GM11168 (cell line): ENCODE data around the gene PLXNA4.

Experiments used
- in situ Hi-C: fragments of 300-500 bp; cut with MboI; formaldehyde crosslinking; loops from one replicate; pipeline ENCODE4 v1.12.0; 2022; ENCODE audit warnings: low sequenced_read_pairs; ENCODE audit not compliant: unreplicated experiment

PLXNA4 gene

DNA sequence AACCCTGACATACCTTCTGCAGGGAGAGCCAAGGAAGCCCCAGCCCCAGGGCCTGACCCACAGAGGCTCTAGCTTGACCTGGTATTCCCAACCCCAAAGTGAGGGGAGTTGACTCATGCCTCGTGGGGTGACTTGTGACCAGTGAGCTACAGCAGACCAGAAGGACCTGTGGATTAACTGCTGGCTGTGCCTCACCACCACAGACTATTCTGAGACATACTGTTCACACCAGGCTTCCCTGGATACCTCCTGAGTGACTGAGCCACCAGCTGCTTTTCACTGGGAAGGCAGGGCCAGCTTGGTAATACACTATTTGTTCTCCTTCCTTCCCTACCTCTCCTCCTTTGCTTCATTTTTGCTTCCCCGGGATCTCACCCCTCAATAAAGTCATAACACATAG is 7.3 kb downstream of the PLXNA4 start:
- in situ Hi-C loops: no loop called here

- in situ Hi-C loops: no loop called here
These were observed 10.4 kb downstream of the PLXNA4 start for GRCh38 chr7:132565885-132566284.

DNA sequence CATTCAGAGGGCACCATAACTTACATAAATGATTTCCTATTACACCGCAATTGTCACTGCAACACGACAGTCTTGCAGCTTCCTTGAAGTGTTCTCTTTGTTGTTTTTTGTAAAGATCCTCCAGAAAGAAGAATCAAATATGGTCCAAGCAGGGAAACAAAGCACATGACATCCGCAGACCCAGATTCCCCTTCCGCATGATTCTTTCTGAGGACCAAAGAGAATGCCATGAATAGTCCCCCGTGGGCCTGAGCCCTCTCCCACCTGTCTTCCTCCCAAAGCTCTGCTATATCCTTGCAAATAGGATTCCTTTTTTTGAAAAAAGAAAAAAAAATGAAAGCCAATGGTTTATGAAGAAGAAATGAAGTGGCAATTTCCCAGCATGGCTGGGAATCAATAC is 10.8 kb downstream of the PLXNA4 start:
- in situ Hi-C loops: no loop called here

GRCh38 chr7:132564849-132565248 is 11.4 kb downstream of the PLXNA4 start:
- in situ Hi-C loops: no loop called here

DNA sequence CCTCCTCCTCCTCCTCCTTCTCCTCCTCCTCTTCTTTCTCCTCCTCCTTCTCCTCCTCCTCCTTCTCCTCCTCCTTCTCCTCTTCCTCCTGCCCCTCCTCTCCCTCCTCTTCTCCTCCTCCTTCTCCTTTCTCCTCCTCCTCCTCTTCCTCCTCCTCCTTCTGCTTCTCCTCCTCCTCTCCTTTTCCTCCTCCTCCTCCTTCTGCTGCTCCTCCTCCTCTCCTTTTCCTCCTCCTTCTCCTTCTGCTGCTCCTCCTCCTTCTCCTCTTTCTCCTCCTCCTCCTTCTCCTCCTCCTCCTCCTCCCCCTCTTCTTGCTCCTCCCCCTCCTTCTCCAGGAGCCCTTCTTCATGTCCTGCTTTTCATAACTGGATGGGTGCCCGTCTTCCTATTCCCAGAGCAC is 12.2 kb downstream of the PLXNA4 start:
- in situ Hi-C loops: no loop called here

GRCh38 chr7:132562690-132563089 is 13.6 kb downstream of the PLXNA4 start:
- in situ Hi-C loops: no loop called here

GRCh38 chr7:132561763-132562162 is 14.5 kb downstream of the PLXNA4 start:
- in situ Hi-C loops: no loop called here

DNA sequence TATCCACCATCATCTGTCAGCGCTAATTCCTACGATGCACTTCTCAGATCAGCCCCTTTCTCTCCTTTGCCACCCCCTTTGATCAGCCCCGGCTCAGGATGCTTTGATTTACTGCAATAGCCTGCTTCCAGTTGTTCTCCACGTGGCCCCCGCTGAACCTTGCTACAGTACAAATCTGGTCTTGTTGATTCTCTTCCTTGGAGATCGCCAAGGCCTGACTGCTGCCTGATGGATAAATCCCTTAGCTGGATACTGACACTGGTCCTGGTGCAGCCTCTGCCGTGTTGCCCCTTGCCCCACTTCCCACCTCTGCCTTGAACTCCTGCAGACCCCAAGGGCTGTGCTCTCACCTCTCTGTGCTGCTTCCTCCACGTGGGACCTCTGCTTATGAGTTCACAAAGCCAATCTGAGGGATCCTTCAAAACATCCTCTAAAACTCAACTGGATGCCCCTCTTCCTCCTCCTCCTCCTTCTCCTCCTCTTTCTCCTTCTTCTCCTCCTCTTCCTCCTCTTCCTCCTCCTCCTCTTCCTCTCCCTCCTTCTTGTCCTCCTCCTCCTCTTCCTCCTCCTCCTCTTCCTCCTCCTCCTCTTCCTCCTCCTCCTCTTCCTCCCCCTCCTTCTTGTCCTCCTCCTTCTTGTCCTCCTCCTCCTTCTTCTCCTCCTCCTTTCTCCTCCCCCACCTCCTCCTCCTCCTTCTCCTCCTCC is 15.3 kb downstream of the PLXNA4 start:
- in situ Hi-C loops: no loop called here

- in situ Hi-C loops: no loop called here
These were observed 16.2 kb downstream of the PLXNA4 start for GRCh38 chr7:132560105-132560504.

DNA sequence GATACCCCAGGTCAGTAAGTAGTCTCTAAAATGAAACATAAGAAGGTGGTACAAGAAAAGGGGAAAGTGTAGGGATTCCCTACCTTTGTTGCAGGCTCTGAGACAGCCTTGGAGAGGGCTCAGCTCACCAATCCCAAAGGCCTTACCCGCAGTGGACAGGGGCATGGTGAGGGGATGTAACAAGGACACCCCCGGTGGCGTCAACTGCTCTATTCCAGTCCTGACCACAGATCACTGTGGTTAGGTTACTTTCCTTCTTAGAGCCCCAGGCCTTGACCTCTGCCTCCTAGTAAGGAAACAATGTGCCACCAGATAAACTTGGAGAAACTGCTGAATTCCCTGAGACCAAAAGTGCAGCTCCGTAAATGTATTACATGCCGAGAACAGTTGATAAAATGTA is 17.5 kb downstream of the PLXNA4 start:
- in situ Hi-C loops: no loop called here

GRCh38 chr7:132557489-132558044 is 18.7 kb downstream of the PLXNA4 start:
- in situ Hi-C loops: no loop called here

- in situ Hi-C loops: no loop called here
These were observed 21.8 kb downstream of the PLXNA4 start for GRCh38 chr7:132554446-132554845.

- in situ Hi-C loops: no loop called here
These were observed 23.2 kb downstream of the PLXNA4 start for GRCh38 chr7:132553031-132553430.

- in situ Hi-C loops: no loop called here
These were observed 24.4 kb downstream of the PLXNA4 start for GRCh38 chr7:132551886-132552285.

DNA sequence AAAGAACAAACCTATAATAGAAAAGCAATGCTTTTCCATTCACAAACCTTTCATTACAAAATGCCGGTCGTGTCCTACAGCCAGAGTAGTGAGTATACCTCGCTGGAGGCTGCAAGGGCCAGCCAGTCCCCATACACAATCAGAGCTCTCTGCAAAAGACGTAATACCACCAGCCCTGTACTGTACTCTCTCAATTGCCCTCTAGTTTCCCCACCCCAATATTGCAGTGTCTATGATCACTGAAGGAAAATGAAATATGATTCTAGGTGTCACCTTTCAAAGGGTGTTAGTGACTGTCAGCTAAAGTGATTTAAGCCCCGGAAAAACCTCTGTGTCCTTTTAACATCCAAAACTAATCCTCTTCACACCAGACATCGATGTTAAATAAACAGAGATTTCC is 24.8 kb downstream of the PLXNA4 start:
- in situ Hi-C loops: no loop called here

- in situ Hi-C loops: no loop called here
These were observed 27.7 kb downstream of the PLXNA4 start for GRCh38 chr7:132548489-132549078.

DNA sequence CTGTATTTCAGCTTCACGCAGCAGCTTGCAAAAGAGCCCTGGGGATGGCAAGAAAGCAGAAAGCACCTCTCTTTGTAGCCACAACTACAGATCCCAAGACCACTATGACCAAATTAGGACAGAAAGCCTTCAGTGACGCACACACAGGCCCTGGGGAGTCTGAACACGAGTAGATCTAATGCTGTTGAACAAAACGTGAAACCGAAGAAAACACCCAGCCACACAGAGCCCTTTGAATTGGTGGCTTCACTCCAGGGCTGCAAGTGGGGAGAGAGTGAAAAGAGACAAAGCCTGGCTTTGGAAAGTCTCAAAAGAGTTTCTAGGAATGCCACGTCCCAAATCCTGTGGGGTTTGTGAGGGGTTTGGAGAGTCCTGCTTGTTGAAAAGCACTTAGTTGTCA is 28.4 kb downstream of the PLXNA4 start:
- in situ Hi-C loops: no loop called here

- in situ Hi-C loops: no loop called here
These were observed 29.7 kb downstream of the PLXNA4 start for GRCh38 chr7:132546366-132547127.

DNA sequence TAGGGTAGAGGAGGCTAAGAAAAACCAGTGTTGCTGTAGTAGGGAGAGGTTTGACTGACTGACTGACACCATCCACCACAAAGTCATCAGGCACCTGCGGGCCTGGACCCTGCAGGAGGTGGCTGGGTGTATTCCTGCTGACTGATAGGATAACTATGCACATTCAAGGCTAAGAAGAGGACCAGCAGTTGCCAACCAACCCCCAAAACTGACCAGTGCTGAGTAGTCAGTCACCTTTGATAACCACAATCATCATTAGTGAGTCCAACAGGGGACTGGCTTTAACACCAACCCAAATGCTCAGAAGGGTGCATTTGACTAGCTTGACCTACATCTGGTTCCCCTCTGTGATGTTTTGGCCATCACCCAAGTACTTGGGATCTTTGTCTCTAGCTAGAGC is 30.5 kb downstream of the PLXNA4 start:
- in situ Hi-C loops: no loop called here

- in situ Hi-C loops: no loop called here
These were observed 31.3 kb downstream of the PLXNA4 start for GRCh38 chr7:132544999-132545398.

- in situ Hi-C loops: no loop called here
These were observed 32.2 kb downstream of the PLXNA4 start for GRCh38 chr7:132544025-132544424.
